Kidney (tissue), 14 donors: ENCODE results near the gene CTSL. TPM values are rescaled to one million over a fixed set of nuclear protein-coding genes. Genes with fewer than 3 reads are reported as not detected.

Source experiments
- DNase-seq, 5 donors: peaks; one replicate each; pipeline ENCODE4 v3.0.0-alpha.2; 2013 to 2020
- FAIRE-seq: peaks from 2 replicates; lab custom pipeline; 2012; peaks lifted over from hg19 to GRCh38; lab: Jason Lieb, UNC
- H3K27ac ChIP-seq, 2 donors: one replicate each; pipeline ENCODE4 v1.7.0; 2013; ENCODE audit warnings: low read depth in 2 of 2, low read length in 2 of 2, inconsistent platforms in 1 of 2
- H3K27me3 ChIP-seq: one replicate; pipeline ENCODE4 v1.7.1; 2013; ENCODE audit warnings: low read length, inconsistent platforms; ENCODE audit not compliant: control insufficient read depth, insufficient read depth
- H3K36me3 ChIP-seq, 3 donors: one replicate each; pipeline versions ENCODE4 v1.7.0 to v1.7.1; 2013; ENCODE audit warnings: low read length in 3 of 3, control low read depth in 1 of 3, inconsistent platforms in 1 of 3; ENCODE audit not compliant: insufficient read depth in 3 of 3, control insufficient read depth in 2 of 3
- H3K4me1 ChIP-seq, 3 donors: one replicate each; pipeline versions ENCODE4 v1.7.0 to v1.7.1; 2013; ENCODE audit warnings: low read length in 3 of 3, inconsistent platforms in 1 of 3, low read depth in 1 of 3; ENCODE audit not compliant: control insufficient read depth in 2 of 3, insufficient read depth in 2 of 3
- H3K4me3 ChIP-seq, 3 donors: one replicate each; pipeline versions ENCODE4 v1.7.0 to v1.8.1; 2013; ENCODE audit warnings: low read length in 3 of 3, control low read depth in 1 of 3, inconsistent platforms in 1 of 3
- H3K9ac ChIP-seq, 3 donors: one replicate each; pipeline versions ENCODE4 v1.7.0 to v1.7.1; 2013; ENCODE audit warnings: low read length in 3 of 3, control low read depth in 1 of 3, inconsistent platforms in 1 of 3
- H3K9me3 ChIP-seq, 3 donors: one replicate each; pipeline versions ENCODE4 v1.7.0 to v1.7.1; 2013; ENCODE audit warnings: low read length in 3 of 3, control low read depth in 1 of 3, inconsistent platforms in 1 of 3; ENCODE audit not compliant: control insufficient read depth in 2 of 3, insufficient read depth in 1 of 3
- intact Hi-C: fragments of 100-400 bp; cut with DNase I; formaldehyde crosslinking; loops from one replicate; pipeline ENCODE4 v1.11.1; 2022
- polyA plus RNA-seq: library from polyadenylated mRNA; stranded (reverse); fragments of 350-450 nt; fragmentation: Illumina TruSeq; extraction: RNeasy Lipid Tissue Mini Kit (QIAGEN cat#74804); gene quantifications from one replicate; pipeline ENCODE4 v1.2.3, GENCODE V29; 2014; ENCODE audit warnings: low read depth, low replicate concordance; ENCODE audit not compliant: insufficient read depth
- total RNA-seq: library from RNA; stranded (reverse); fragmentation: NEBNext Ultra II Directional; extraction: Animal tissue kit (Norgen Biotek cat#: 25700); gene quantifications from one replicate; pipeline ENCODE4 v1.2.1, GENCODE V29; 2021
- TF ChIP-seq, protein P1 (sequence below): IDR thresholded peaks from 3 replicates; pipeline ENCODE4 v1.5.1; 2012; ENCODE audit warnings: mild to moderate bottlenecking, moderate library complexity, borderline replicate concordance; ENCODE audit not compliant: insufficient read depth; ENCODE audit errors: extremely low read depth
- donor health status: control.
- donor health status: control.
- donor health status: control.
- donor health status: control.
- donor health status: control.
- donor health status: DM: yes; HTN: yes; CAD: no.
- donor health status: Normal renal cell carcinoma (clear cell type).

CTSL gene
- total and polyA plus RNA-seq, 2 donors from 2014 or later = 139 to 237 TPM

GRCh38 chr9:87740209-87740608 lies 14.3 kb downstream of the CTSL start:
- Histone ChIP-seq H3K27me3 (no peaks in the 10 kb centered on the region), H3K27ac (no peak overlapping the region), H3K4me1 (no peaks in the 10 kb centered on the region), H3K36me3 (no peaks in the 10 kb centered on the region), H3K9me3 (peaks cover 0 to 10% (median 0%) of the 10 kb centered on the region in 3 donors), H3K4me3 (no peak overlapping the region), H3K9ac (no peak overlapping the region)
- FAIRE-seq (no peak), DNase-seq (no peak)
- TF ChIP-seq, protein P1, sequence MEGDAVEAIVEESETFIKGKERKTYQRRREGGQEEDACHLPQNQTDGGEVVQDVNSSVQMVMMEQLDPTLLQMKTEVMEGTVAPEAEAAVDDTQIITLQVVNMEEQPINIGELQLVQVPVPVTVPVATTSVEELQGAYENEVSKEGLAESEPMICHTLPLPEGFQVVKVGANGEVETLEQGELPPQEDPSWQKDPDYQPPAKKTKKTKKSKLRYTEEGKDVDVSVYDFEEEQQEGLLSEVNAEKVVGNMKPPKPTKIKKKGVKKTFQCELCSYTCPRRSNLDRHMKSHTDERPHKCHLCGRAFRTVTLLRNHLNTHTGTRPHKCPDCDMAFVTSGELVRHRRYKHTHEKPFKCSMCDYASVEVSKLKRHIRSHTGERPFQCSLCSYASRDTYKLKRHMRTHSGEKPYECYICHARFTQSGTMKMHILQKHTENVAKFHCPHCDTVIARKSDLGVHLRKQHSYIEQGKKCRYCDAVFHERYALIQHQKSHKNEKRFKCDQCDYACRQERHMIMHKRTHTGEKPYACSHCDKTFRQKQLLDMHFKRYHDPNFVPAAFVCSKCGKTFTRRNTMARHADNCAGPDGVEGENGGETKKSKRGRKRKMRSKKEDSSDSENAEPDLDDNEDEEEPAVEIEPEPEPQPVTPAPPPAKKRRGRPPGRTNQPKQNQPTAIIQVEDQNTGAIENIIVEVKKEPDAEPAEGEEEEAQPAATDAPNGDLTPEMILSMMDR = no peak
- intact Hi-C loops = no loop called here

DNA sequence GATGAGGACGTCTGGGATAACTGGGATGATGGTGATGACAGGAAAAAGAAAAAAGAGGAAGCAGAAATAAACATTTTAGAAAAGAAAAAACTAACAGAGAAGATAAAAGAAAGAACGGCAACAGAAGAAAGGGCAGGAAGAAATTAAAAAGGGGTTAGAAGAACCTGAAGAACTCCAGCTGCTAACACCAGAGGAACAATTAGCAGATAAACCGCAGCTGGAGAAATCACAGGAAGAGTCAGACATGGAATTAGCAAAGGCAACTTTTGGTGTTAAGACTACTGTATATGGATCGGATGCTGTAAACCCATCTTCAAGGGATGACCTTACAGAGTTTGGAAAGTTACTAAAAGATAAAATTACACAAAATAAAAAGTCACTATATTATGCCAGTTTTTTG lies 15.4 kb downstream of the CTSL start:
- intact Hi-C loops = no loop called here
- Histone ChIP-seq H3K36me3 (no peaks in the 10 kb centered on the region), H3K4me3 (no peak overlapping the region), H3K27ac (no peak overlapping the region), H3K4me1 (no peaks in the 10 kb centered on the region), H3K9me3 (peaks cover 0 to 10% (median 0%) of the 10 kb centered on the region in 3 donors), H3K9ac (no peak overlapping the region), H3K27me3 (no peaks in the 10 kb centered on the region)
- FAIRE-seq = no peak
- peak in 2 of 5 donors; percentile 12 to 61 for DNase-seq
- TF ChIP-seq, protein P1 = no peak

- DNase-seq = peak in 1 of 5 donors; percentile 15
- Histone ChIP-seq H3K27ac (no peak overlapping the region), H3K27me3 (no peaks in the 10 kb centered on the region), H3K36me3 (no peaks in the 10 kb centered on the region), H3K4me3 (no peak overlapping the region), H3K9me3 (peaks cover 0 to 10% (median 0%) of the 10 kb centered on the region in 3 donors), H3K9ac (no peak overlapping the region), H3K4me1 (no peaks in the 10 kb centered on the region)
- no peak for FAIRE-seq
- intact Hi-C loops = no loop called here
- TF ChIP-seq, protein P1 = no peak
Observed at GRCh38 chr9:87741891-87742290, 16.0 kb downstream of the CTSL start.
